Liver (tissue), 9 donors: ENCODE data around the gene BHLHE23. TPM values are rescaled to one million over a fixed set of nuclear protein-coding genes. Genes with fewer than 3 reads are reported as not detected.

Source experiments
- DNase-seq: peaks from one replicate; pipeline ENCODE4 v3.0.0-alpha.2; 2017; ENCODE audit warnings: low spot score
- H3K27ac ChIP-seq, 2 donors: one replicate each; pipeline ENCODE4 v1.7.0; 2013; ENCODE audit warnings: inconsistent platforms in 2 of 2, low read length in 2 of 2, control low read depth in 1 of 2, low read depth in 1 of 2, mild to moderate bottlenecking in 1 of 2
- H3K27me3 ChIP-seq, 4 donors: one replicate each; pipeline versions ENCODE4 v1.6.1 to v1.7.0; 2013; ENCODE audit warnings: low read length in 3 of 4, inconsistent platforms in 1 of 4, mild to moderate bottlenecking in 1 of 4, moderate library complexity in 1 of 4; ENCODE audit not compliant: control insufficient read depth in 4 of 4, insufficient read depth in 4 of 4
- H3K36me3 ChIP-seq, 4 donors: one replicate each; pipeline versions ENCODE4 v1.6.1 to v1.7.0; 2013; ENCODE audit warnings: low read length in 3 of 4, mild to moderate bottlenecking in 3 of 4, low read depth in 1 of 4, moderate library complexity in 1 of 4; ENCODE audit not compliant: control insufficient read depth in 4 of 4, insufficient read depth in 3 of 4
- H3K4me1 ChIP-seq, 4 donors: one replicate each; pipeline versions ENCODE4 v1.6.1 to v1.7.0; 2013; ENCODE audit warnings: low read length in 3 of 4, mild to moderate bottlenecking in 3 of 4, moderate library complexity in 1 of 4; ENCODE audit not compliant: control insufficient read depth in 4 of 4, insufficient read depth in 4 of 4
- H3K4me3 ChIP-seq, 3 donors: one replicate each; pipeline versions ENCODE4 v1.6.1 to v1.7.0; 2013; ENCODE audit warnings: low read length in 3 of 3, control low read depth in 1 of 3, low read depth in 1 of 3, mild to moderate bottlenecking in 1 of 3
- H3K9ac ChIP-seq, 2 donors: one replicate each; pipeline ENCODE4 v1.7.0; 2013; ENCODE audit warnings: low read length in 2 of 2, mild to moderate bottlenecking in 2 of 2, moderate library complexity in 2 of 2, control low read depth in 1 of 2, low read depth in 1 of 2
- H3K9me3 ChIP-seq, 4 donors: one replicate each; pipeline versions ENCODE4 v1.6.1 to v1.7.0; 2013; ENCODE audit warnings: low read length in 3 of 4; ENCODE audit not compliant: control insufficient read depth in 4 of 4
- ATF3 ChIP-seq: IDR thresholded peaks from 2 replicates; pipeline ENCODE4 v1.6.1; 2016; ENCODE audit warnings: antibody characterized with exemption
- FOXA1 ChIP-seq: IDR thresholded peaks from 2 replicates; pipeline ENCODE4 v1.6.1; 2016; ENCODE audit warnings: antibody characterized with exemption
- FOXA2 ChIP-seq: IDR thresholded peaks from 2 replicates; pipeline ENCODE4 v1.6.1; 2016; ENCODE audit warnings: antibody characterized with exemption
- GABPA ChIP-seq, 2 donors: IDR thresholded peaks in 1 of 2; conservative IDR thresholded peaks in 1 of 2; 2 replicates each; pipeline ENCODE4 v1.6.1; 2016; ENCODE audit warnings: antibody characterized with exemption in 2 of 2, mild to moderate bottlenecking in 1 of 2, moderate library complexity in 1 of 2
- HNF4A ChIP-seq, 2 donors: conservative IDR thresholded peaks; 2 replicates each; pipeline ENCODE4 v1.6.1; 2016; ENCODE audit warnings: antibody characterized with exemption in 2 of 2, mild to moderate bottlenecking in 2 of 2
- HNF4G ChIP-seq: IDR thresholded peaks from 2 replicates; pipeline ENCODE4 v1.6.1; 2016; ENCODE audit warnings: antibody characterized with exemption
- MAX ChIP-seq: IDR thresholded peaks from 2 replicates; pipeline ENCODE4 v1.6.1; 2016; ENCODE audit warnings: antibody characterized with exemption
- NR2F2 ChIP-seq: IDR thresholded peaks from 2 replicates; pipeline ENCODE4 v1.6.1; 2016; ENCODE audit warnings: antibody characterized with exemption
- RAD21 ChIP-seq, 2 donors: IDR thresholded peaks; 2 replicates each; pipeline ENCODE4 v1.6.1; 2016; ENCODE audit warnings: antibody characterized with exemption in 2 of 2, mild to moderate bottlenecking in 2 of 2
- SP1 ChIP-seq: IDR thresholded peaks from 2 replicates; pipeline ENCODE4 v1.6.1; 2018; ENCODE audit warnings: antibody characterized with exemption, mild to moderate bottlenecking
- TAF1 ChIP-seq: conservative IDR thresholded peaks from 2 replicates; pipeline ENCODE4 v1.6.1; 2016; ENCODE audit warnings: antibody characterized with exemption, mild to moderate bottlenecking
- YY1 ChIP-seq: IDR thresholded peaks from 2 replicates; pipeline ENCODE4 v1.6.1; 2016; ENCODE audit warnings: antibody characterized with exemption, mild to moderate bottlenecking
- WGBS: extraction: QIAGEN DNeasy Blood & Tissue Kit; methylation state at CpG from one replicate; pipeline ENCODE4 v1.1.7; 2013; 5-methylcytosine and 5-hydroxymethylcytosine counted together
- polyA plus RNA-seq, 2 donors: library from polyadenylated mRNA; stranded (reverse) in 1 of 2; unstranded in 1 of 2; fragments of 200-250 nt in 1 of 2; fragments of >200 nt in 1 of 2; fragmentation: Nextera tagmentation in 1 of 2; extraction: Ambion mirVana in 1 of 2; gene quantifications; one replicate each; pipeline versions ENCODE4 v1.2.1 to v1.2.3, GENCODE V29; 2013 to 2015
- total RNA-seq, 2 donors: library from RNA; depleted of rRNA; stranded (reverse); fragments of >200 nt; gene quantifications; one replicate each; pipeline ENCODE4 v1.2.3, GENCODE V29; 2014
- TF ChIP-seq, protein P1 (sequence below): fragments of 150-350 bp; IDR thresholded peaks from 2 replicates; pipeline ENCODE4 v1.5.1; 2017; ENCODE audit warnings: improper control_type of control experiment, low read depth, low read length; ENCODE audit not compliant: missing input control
- TF ChIP-seq, protein P2 (sequence below): IDR thresholded peaks from 2 replicates; pipeline ENCODE4 v1.6.1; 2016; ENCODE audit warnings: antibody characterized with exemption
- TF ChIP-seq, protein P3 (sequence below): IDR thresholded peaks from 2 replicates; pipeline ENCODE4 v1.6.1; 2016; ENCODE audit warnings: antibody characterized with exemption, mild to moderate bottlenecking
- donor health status: healthy.
- donor health status: healthy.
- donor health status: healthy.
- donor health status: healthy.
- donor health status: healthy.

The BHLHE23 gene
- total and polyA plus RNA-seq, 4 donors = not detected

DNA sequence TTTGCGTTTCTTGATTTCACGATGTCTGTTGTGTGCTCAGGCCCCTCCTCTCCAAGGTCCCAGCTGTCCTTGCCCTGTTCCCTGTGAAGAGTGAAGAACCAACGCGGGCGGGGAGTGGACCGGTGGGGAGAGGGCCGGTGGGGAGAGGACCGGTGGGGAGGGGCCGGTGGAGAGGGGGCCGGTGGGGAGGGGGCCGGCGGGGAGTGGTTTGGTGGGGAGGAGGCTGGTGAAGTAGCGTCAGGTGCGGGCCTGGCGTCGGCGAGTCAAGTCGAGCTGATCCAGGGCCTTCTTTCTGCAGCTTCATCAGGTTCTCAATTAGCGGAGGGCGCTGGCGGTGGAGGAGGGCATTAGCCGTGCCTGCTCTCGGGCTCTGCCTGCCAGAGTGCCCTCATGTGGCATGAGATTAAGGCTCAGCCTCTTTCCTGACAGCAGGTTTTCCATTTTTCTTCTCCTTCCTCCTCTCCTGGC is 21.2 kb upstream of the BHLHE23 start (continued):
- TF ChIP-seq HNF4A (conservative IDR thresholded peaks at IDR 0.05) = no peak
- no peak for TF ChIP-seq NR2F2

DNA sequence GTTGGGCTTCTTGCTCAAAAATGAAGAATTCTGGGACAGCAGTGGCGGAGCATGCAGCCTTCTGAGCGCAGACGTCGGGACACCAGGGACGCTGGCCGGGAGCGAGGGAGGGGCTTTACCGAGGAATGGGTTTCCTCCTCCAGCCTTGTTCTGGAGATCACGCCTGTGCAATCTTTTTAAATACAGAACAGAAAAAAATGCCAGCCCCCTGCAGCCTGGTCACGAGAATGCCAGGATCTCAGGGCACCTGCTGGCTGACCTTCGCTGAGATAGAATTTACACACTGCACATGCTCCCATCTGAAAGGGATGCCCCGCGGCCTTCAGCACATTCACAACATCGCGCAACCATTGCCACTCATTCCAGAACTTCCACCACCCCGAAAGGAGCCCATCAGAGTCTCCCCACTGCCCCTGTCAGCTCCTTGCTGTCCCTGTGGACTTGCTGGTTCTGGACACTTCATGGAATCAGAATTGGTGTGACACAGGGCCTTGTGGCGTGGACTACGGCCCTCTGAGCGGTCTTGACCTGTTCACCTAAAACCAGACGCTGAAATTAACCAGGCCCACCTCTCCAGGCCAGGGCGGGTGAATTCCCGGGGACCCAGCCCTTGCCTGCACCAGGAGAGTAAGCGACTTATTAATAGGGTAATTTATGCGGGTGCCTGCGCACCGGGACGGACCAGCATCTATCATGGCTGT is 20.6 kb upstream of the BHLHE23 start:
- no peaks in the 10 kb centered on the region for H3K9me3 ChIP-seq
- no peak overlapping the region for H3K9ac ChIP-seq
- no peak for DNase-seq
- H3K36me3 ChIP-seq = no peaks in the 10 kb centered on the region
- 46% methylated on average over 27 of the region's 27 CpGs for WGBS
- no peak overlapping the region for H3K4me3 ChIP-seq
- peaks cover 0 to 4% (median 2%) of the 10 kb centered on the region in 4 donors for H3K27me3 ChIP-seq
- TF ChIP-seq SP1 (no peak), TAF1 (no peak), HNF4G (no peak)
- TF ChIP-seq, protein P1, sequence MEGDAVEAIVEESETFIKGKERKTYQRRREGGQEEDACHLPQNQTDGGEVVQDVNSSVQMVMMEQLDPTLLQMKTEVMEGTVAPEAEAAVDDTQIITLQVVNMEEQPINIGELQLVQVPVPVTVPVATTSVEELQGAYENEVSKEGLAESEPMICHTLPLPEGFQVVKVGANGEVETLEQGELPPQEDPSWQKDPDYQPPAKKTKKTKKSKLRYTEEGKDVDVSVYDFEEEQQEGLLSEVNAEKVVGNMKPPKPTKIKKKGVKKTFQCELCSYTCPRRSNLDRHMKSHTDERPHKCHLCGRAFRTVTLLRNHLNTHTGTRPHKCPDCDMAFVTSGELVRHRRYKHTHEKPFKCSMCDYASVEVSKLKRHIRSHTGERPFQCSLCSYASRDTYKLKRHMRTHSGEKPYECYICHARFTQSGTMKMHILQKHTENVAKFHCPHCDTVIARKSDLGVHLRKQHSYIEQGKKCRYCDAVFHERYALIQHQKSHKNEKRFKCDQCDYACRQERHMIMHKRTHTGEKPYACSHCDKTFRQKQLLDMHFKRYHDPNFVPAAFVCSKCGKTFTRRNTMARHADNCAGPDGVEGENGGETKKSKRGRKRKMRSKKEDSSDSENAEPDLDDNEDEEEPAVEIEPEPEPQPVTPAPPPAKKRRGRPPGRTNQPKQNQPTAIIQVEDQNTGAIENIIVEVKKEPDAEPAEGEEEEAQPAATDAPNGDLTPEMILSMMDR = no peak
- peaks cover 0 to 3% (median under 1%) of the 10 kb centered on the region in 4 donors for H3K4me1 ChIP-seq
- no peak overlapping the region for H3K27ac ChIP-seq

GRCh38 chr20:63026582-63027165 is 19.9 kb upstream of the BHLHE23 start:
- WGBS = 66% methylated on average over 13 of the region's 13 CpGs
- TF ChIP-seq HNF4A (conservative IDR thresholded peaks at IDR 0.05) = no peak
- TF ChIP-seq GABPA (IDR thresholded peaks at IDR 0.05 in 1 of 2, conservative IDR thresholded peaks at IDR 0.05 in 1 of 2) = no peak
- Histone ChIP-seq H3K4me1 (peaks cover 0 to 7% (median 4%) of the 10 kb centered on the region in 4 donors), H3K27ac (no peak overlapping the region), H3K9ac (no peak overlapping the region), H3K27me3 (peaks cover 0 to 4% (median 2%) of the 10 kb centered on the region in 4 donors), H3K36me3 (no peaks in the 10 kb centered on the region), H3K4me3 (no peak overlapping the region), H3K9me3 (no peaks in the 10 kb centered on the region)
- DNase-seq = no peak

GRCh38 chr20:63025534-63026331 is 19.0 kb upstream of the BHLHE23 start:
- no peaks in the 10 kb centered on the region for H3K36me3 ChIP-seq
- H3K27me3 ChIP-seq = peaks cover 0 to 2% (median 2%) of the 10 kb centered on the region in 4 donors
- no peak overlapping the region for H3K4me3 ChIP-seq
- H3K4me1 ChIP-seq = peaks cover 0 to 7% (median 4%) of the 10 kb centered on the region in 4 donors
- no peak for DNase-seq
- H3K9ac ChIP-seq = no peak overlapping the region
- 54% methylated on average over 45 of the region's 45 CpGs for WGBS
- peaks cover 0 to 2% (median under 1%) of the 10 kb centered on the region in 4 donors for H3K9me3 ChIP-seq
- no peak overlapping the region for H3K27ac ChIP-seq
- TF ChIP-seq, protein P2, sequence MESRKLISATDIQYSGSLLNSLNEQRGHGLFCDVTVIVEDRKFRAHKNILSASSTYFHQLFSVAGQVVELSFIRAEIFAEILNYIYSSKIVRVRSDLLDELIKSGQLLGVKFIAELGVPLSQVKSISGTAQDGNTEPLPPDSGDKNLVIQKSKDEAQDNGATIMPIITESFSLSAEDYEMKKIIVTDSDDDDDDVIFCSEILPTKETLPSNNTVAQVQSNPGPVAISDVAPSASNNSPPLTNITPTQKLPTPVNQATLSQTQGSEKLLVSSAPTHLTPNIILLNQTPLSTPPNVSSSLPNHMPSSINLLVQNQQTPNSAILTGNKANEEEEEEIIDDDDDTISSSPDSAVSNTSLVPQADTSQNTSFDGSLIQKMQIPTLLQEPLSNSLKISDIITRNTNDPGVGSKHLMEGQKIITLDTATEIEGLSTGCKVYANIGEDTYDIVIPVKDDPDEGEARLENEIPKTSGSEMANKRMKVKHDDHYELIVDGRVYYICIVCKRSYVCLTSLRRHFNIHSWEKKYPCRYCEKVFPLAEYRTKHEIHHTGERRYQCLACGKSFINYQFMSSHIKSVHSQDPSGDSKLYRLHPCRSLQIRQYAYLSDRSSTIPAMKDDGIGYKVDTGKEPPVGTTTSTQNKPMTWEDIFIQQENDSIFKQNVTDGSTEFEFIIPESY = no peak
- TF ChIP-seq, protein P3, sequence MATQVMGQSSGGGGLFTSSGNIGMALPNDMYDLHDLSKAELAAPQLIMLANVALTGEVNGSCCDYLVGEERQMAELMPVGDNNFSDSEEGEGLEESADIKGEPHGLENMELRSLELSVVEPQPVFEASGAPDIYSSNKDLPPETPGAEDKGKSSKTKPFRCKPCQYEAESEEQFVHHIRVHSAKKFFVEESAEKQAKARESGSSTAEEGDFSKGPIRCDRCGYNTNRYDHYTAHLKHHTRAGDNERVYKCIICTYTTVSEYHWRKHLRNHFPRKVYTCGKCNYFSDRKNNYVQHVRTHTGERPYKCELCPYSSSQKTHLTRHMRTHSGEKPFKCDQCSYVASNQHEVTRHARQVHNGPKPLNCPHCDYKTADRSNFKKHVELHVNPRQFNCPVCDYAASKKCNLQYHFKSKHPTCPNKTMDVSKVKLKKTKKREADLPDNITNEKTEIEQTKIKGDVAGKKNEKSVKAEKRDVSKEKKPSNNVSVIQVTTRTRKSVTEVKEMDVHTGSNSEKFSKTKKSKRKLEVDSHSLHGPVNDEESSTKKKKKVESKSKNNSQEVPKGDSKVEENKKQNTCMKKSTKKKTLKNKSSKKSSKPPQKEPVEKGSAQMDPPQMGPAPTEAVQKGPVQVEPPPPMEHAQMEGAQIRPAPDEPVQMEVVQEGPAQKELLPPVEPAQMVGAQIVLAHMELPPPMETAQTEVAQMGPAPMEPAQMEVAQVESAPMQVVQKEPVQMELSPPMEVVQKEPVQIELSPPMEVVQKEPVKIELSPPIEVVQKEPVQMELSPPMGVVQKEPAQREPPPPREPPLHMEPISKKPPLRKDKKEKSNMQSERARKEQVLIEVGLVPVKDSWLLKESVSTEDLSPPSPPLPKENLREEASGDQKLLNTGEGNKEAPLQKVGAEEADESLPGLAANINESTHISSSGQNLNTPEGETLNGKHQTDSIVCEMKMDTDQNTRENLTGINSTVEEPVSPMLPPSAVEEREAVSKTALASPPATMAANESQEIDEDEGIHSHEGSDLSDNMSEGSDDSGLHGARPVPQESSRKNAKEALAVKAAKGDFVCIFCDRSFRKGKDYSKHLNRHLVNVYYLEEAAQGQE = no peak
- TF ChIP-seq TAF1 (no peak), YY1 (no peak), SP1 (no peak), RAD21 (IDR thresholded peaks at IDR 0.05) (no peak), GABPA (IDR thresholded peaks at IDR 0.05 in 1 of 2, conservative IDR thresholded peaks at IDR 0.05 in 1 of 2) (no peak), NR2F2 (no peak), FOXA2 (no peak), ATF3 (no peak), FOXA1 (no peak), HNF4A (conservative IDR thresholded peaks at IDR 0.05) (no peak), MAX (no peak)
